ENCODE data around the gene PRIM2.
"Not testable (repeated sequence)": the region's sequence is repeated elsewhere in the genome, so short reads cannot be mapped to it uniquely, and the experiment has no call there.

DNA sequence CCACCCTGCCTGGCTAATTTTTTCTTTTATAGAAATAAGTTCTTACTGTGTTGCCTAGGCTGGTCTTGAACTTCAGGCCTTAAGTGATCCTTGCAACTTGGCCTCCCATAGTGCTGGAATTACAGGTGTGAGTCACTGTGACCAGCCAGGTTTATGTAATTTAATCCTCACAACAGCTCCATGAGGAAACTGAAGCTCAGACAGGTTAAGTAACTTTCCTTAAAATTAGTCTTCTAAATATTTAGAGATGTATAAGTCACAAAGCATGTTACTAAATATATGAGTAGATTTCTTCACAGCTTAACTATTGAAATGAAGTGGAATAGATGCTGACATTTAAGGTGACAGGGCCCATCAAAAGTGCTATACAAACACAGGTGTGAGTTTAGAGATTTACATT, 30.2 kb downstream of the PRIM2 start:
- not testable (repeated sequence) for TF ChIP-seq EZH2 (IDR thresholded peaks at IDR 0.05; ENCODE audit: low read length)
- TF ChIP-seq, protein P1, sequence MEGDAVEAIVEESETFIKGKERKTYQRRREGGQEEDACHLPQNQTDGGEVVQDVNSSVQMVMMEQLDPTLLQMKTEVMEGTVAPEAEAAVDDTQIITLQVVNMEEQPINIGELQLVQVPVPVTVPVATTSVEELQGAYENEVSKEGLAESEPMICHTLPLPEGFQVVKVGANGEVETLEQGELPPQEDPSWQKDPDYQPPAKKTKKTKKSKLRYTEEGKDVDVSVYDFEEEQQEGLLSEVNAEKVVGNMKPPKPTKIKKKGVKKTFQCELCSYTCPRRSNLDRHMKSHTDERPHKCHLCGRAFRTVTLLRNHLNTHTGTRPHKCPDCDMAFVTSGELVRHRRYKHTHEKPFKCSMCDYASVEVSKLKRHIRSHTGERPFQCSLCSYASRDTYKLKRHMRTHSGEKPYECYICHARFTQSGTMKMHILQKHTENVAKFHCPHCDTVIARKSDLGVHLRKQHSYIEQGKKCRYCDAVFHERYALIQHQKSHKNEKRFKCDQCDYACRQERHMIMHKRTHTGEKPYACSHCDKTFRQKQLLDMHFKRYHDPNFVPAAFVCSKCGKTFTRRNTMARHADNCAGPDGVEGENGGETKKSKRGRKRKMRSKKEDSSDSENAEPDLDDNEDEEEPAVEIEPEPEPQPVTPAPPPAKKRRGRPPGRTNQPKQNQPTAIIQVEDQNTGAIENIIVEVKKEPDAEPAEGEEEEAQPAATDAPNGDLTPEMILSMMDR (optimal IDR thresholded peaks at IDR 0.05 in 1 of 3, IDR thresholded peaks at IDR 0.05 in 1 of 3, conservative IDR thresholded peaks at IDR 0.05 in 1 of 3; ENCODE audit: extremely low read depth in 1 of 3, insufficient read depth in 2 of 3, low read length in 3 of 3), result not testable (repeated sequence)

Data from keratinocyte (primary cell).